SH-SY5Y (cell line): Measurements from ENCODE around the gene NHLRC2.

Experiments
- GATA2 ChIP-seq: IDR thresholded peaks from 2 replicates; pipeline ENCODE4 v1.6.1; 2011; ENCODE audit warnings: mild to moderate bottlenecking, low read depth, low read length
- GATA3 ChIP-seq: IDR thresholded peaks from 2 replicates; pipeline ENCODE4 v1.6.1; 2011; ENCODE audit warnings: low read depth, mild to moderate bottlenecking, low read length, moderate library complexity

GRCh38 chr10:113869789-113870188 is 15.3 kb downstream of the NHLRC2 start:
- TF ChIP-seq GATA2: no peak
- no peak for TF ChIP-seq GATA3
